Measurements from ENCODE around the gene ETS2.

Gene ETS2

GRCh38 chr21:38802050-38803026 is 3.4 kb upstream of the ETS2 start:
- no peak for DNase-seq

GRCh38 chr21:38803075-38803660 is 2.6 kb upstream of the ETS2 start:
- DNase-seq = no peak

- peak; percentile 32 for DNase-seq
Measured at GRCh38 chr21:38804030-38804788, 1.5 kb upstream of the ETS2 start.

- peak; percentile 57 for DNase-seq
Measured at GRCh38 chr21:38804789-38805327, 871 bp upstream of the ETS2 start.

- peak; percentile 13 for DNase-seq
Measured at GRCh38 chr21:38806153-38806941, 618 bp downstream of the ETS2 start.

GRCh38 chr21:38806942-38807284 is 1.2 kb downstream of the ETS2 start:
- DNase-seq = no peak

GRCh38 chr21:38807441-38807871 is 1.7 kb downstream of the ETS2 start:
- DNase-seq = no peak

- no peak for DNase-seq
Measured at GRCh38 chr21:38807986-38808385, 2.3 kb downstream of the ETS2 start.

GRCh38 chr21:38809198-38809878 is 3.6 kb downstream of the ETS2 start:
- no peak for DNase-seq

- DNase-seq = no peak
Measured at GRCh38 chr21:38810034-38810825, 4.5 kb downstream of the ETS2 start.

- DNase-seq = no peak
Measured at GRCh38 chr21:38810826-38811164, 5.1 kb downstream of the ETS2 start.

- DNase-seq = no peak
Measured at GRCh38 chr21:38811257-38811656, 5.5 kb downstream of the ETS2 start.

GRCh38 chr21:38813143-38813542 is 7.4 kb downstream of the ETS2 start:
- DNase-seq = no peak

- no peak for DNase-seq
Measured at GRCh38 chr21:38813547-38813946, 7.8 kb downstream of the ETS2 start.

GRCh38 chr21:38814126-38815059 is 8.7 kb downstream of the ETS2 start:
- no peak for DNase-seq

- DNase-seq = no peak
Measured at GRCh38 chr21:38815060-38815405, 9.3 kb downstream of the ETS2 start.

- DNase-seq = no peak
Measured at GRCh38 chr21:38816400-38816977, 10.8 kb downstream of the ETS2 start.

- no peak for DNase-seq
Measured at GRCh38 chr21:38817371-38818324, 11.9 kb downstream of the ETS2 start.
